Liver (tissue), 3 donors: ENCODE results near the gene TSPEAR.
"Not testable (repeated sequence)": the region's sequence is repeated elsewhere in the genome, so short reads cannot be mapped to it uniquely, and the experiment has no call there.

Experiments used
- ATF3 ChIP-seq: IDR thresholded peaks from 2 replicates; pipeline ENCODE4 v1.6.1; 2016; ENCODE audit warnings: antibody characterized with exemption
- CTCF ChIP-seq: fragments of 150-350 bp; IDR thresholded peaks from 2 replicates; pipeline ENCODE4 v1.5.1; 2017; ENCODE audit warnings: improper control_type of control experiment, low read depth, low read length; ENCODE audit not compliant: missing input control
- EGR1 ChIP-seq, 2 donors: IDR thresholded peaks; 2 replicates each; pipeline ENCODE4 v1.6.1; 2016 to 2018; ENCODE audit warnings: antibody characterized with exemption in 2 of 2, low read depth in 2 of 2
- FOXA1 ChIP-seq: IDR thresholded peaks from 2 replicates; pipeline ENCODE4 v1.6.1; 2016; ENCODE audit warnings: antibody characterized with exemption
- GABPA ChIP-seq, 2 donors: IDR thresholded peaks in 1 of 2; conservative IDR thresholded peaks in 1 of 2; 2 replicates each; pipeline ENCODE4 v1.6.1; 2016; ENCODE audit warnings: antibody characterized with exemption in 2 of 2, mild to moderate bottlenecking in 1 of 2, moderate library complexity in 1 of 2
- HNF4G ChIP-seq: IDR thresholded peaks from 2 replicates; pipeline ENCODE4 v1.6.1; 2016; ENCODE audit warnings: antibody characterized with exemption
- JUND ChIP-seq, 2 donors: IDR thresholded peaks; 2 replicates each; pipeline ENCODE4 v1.6.1; 2016; ENCODE audit warnings: antibody characterized with exemption in 2 of 2
- MAX ChIP-seq: IDR thresholded peaks from 2 replicates; pipeline ENCODE4 v1.6.1; 2016; ENCODE audit warnings: antibody characterized with exemption
- RXRA ChIP-seq, 2 donors: IDR thresholded peaks; 2 replicates each; pipeline ENCODE4 v1.6.1; 2017 to 2018; ENCODE audit warnings: antibody characterized with exemption in 2 of 2, mild to moderate bottlenecking in 1 of 2
- TAF1 ChIP-seq: conservative IDR thresholded peaks from 2 replicates; pipeline ENCODE4 v1.6.1; 2016; ENCODE audit warnings: antibody characterized with exemption, mild to moderate bottlenecking
- YY1 ChIP-seq: IDR thresholded peaks from 2 replicates; pipeline ENCODE4 v1.6.1; 2016; ENCODE audit warnings: antibody characterized with exemption, mild to moderate bottlenecking
- ZBTB33 ChIP-seq: IDR thresholded peaks from 2 replicates; pipeline ENCODE4 v1.6.1; 2016; ENCODE audit warnings: antibody characterized with exemption
- donor health status: healthy.
- donor health status: healthy.

GRCh38 chr21:44638506-44639330 lies 72.7 kb downstream of the TSPEAR start:
- TF ChIP-seq CTCF; JUND (IDR thresholded peaks at IDR 0.05); YY1; ATF3; RXRA (IDR thresholded peaks at IDR 0.05); ZBTB33; GABPA (IDR thresholded peaks at IDR 0.05 in 1 of 2, conservative IDR thresholded peaks at IDR 0.05 in 1 of 2); FOXA1; MAX; EGR1 (IDR thresholded peaks at IDR 0.05; ENCODE audit: low read depth in 2 of 2); HNF4G; TAF1: not testable (repeated sequence)
